Activated T-cell treated with anti-CD3 and anti-CD28 coated beads, Interleukin-2, amount 50 U/mL, for 48 hours (primary cell): ENCODE data around the gene LRRC23.

ENCODE experiments used
- DNase-seq, 2 experiments: peaks; one replicate each; pipeline ENCODE4 v3.0.0-alpha.2; 2020

Gene LRRC23

GRCh38 chr12:6928022-6928702, 23.5 kb downstream of the LRRC23 start:
- DNase-seq = no peak

GRCh38 chr12:6928703-6929407, 24.2 kb downstream of the LRRC23 start:
- DNase-seq = peak in 1 of 2 experiments; percentile 40

GRCh38 chr12:6929466-6930452, 25.1 kb downstream of the LRRC23 start:
- DNase-seq = no peak

GRCh38 chr12:6932766-6933165, 28.1 kb downstream of the LRRC23 start:
- DNase-seq = no peak

- DNase-seq = no peak
Measured at GRCh38 chr12:6934110-6934509, 29.5 kb downstream of the LRRC23 start.

GRCh38 chr12:6935371-6936193, 31.0 kb downstream of the LRRC23 start:
- DNase-seq = no peak

GRCh38 chr12:6936194-6936635, 31.6 kb downstream of the LRRC23 start:
- DNase-seq = no peak

- peak; percentile 66 to 78 for DNase-seq
Measured at GRCh38 chr12:6936636-6937480, 32.2 kb downstream of the LRRC23 start.

- peak; percentile 93 to 94 for DNase-seq
Measured at GRCh38 chr12:6937481-6938352, 33.1 kb downstream of the LRRC23 start.

GRCh38 chr12:6938353-6939190, 34.0 kb downstream of the LRRC23 start:
- no peak for DNase-seq

GRCh38 chr12:6939191-6939540, 34.5 kb downstream of the LRRC23 start:
- DNase-seq = no peak

GRCh38 chr12:6941267-6941666, 36.6 kb downstream of the LRRC23 start:
- DNase-seq = no peak

GRCh38 chr12:6941782-6942181, 37.2 kb downstream of the LRRC23 start:
- DNase-seq = no peak

GRCh38 chr12:6942331-6942665, 37.7 kb downstream of the LRRC23 start:
- no peak for DNase-seq

GRCh38 chr12:6943389-6943721, 38.7 kb downstream of the LRRC23 start:
- peak; percentile 74 to 82 for DNase-seq

GRCh38 chr12:6943722-6944380, 39.2 kb downstream of the LRRC23 start, which contains the start of the genes C12orf57 and RNU7-1:
Gene C12orf57, plus strand, starts transcription at chr12:6944022. Its CDS starts 100 bp downstream, at chr12:6944122.
Gene RNU7-1, plus strand, starts transcription at chr12:6943816.
- DNase-seq = peak; percentile 89 to 90

GRCh38 chr12:6944381-6945186, 40.0 kb downstream of the LRRC23 start:
- peak; percentile 92 to 94 for DNase-seq

GRCh38 chr12:6945613-6946012, 41.0 kb downstream of the LRRC23 start:
- DNase-seq = peak in 1 of 2 experiments; percentile 48
